Adipose tissue (tissue), 3 donors: ENCODE results near the gene LRRC46. TPM values are rescaled to one million over a fixed set of nuclear protein-coding genes. Genes with fewer than 3 reads are reported as not detected.

Experiments used
- H3K27ac ChIP-seq: one replicate; pipeline ENCODE4 v1.5.1; 2013; ENCODE audit warnings: low read depth, low read length
- WGBS, 3 donors: extraction: QIAGEN DNeasy Blood & Tissue Kit; methylation state at CpG; one replicate each; pipeline ENCODE4 v1.1.7; 2013; 5-methylcytosine and 5-hydroxymethylcytosine counted together
- polyA plus RNA-seq, 3 donors: library from polyadenylated mRNA; stranded (reverse); fragments of 200-250 nt; gene quantifications; one replicate each; pipeline ENCODE4 v1.2.3, GENCODE V29; 2013
- donor health status: healthy with polysubstance abuse.
- donor health status: Bipolar disorder and iron deficiency.
- donor health status: healthy.

The LRRC46 gene, protein sequence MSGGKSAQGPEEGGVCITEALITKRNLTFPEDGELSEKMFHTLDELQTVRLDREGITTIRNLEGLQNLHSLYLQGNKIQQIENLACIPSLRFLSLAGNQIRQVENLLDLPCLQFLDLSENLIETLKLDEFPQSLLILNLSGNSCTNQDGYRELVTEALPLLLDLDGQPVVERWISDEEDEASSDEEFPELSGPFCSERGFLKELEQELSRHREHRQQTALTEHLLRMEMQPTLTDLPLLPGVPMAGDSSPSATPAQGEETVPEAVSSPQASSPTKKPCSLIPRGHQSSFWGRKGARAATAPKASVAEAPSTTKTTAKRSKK
- polyA plus RNA-seq = under 1 TPM; 0.39 to 0.90 (median 0.49) TPM

DNA sequence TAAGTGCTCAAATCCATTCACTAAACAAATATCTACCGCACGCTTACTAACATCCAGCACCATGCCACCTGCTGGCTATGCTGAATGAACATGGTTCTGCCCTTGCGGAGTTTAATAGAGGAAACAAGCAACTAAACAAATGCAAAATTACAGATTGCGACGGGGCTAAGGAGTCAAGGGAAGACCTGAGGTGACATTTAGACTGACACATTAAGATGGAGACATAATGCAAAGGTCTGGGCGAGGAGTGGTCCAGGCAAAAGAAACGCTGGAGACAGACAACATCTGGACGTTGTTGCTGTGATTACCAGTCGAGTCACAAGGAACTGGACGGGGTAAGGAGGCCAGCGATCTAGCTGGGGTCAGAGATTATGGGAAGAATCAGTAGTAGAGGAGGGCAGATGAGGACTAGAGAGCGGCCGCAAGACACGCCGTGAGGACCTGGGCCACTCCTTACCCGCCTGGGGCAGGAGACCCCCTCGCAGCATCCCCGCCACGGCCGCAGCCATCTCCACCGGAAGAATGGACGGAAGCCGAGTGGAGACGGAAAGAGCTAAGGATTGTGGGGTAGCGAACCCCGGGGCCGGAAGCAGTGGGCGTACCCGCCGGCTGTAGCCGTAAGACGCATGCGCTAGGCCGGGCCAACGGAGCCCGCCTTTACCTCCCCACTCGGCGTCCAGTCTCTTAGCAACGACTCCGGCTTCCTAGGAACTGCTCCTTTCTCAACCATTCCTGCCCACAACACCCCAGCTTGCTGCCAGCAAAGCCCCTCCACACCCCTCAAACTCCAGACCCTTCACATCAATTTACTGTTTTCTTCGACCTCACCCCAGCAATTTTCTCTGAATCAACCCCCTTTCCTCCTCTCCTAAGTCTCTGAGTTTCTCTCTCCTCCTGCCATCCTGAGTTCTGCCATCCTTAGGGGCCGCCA is at the start of gene LRRC46, which contains the start of gene MRPL10:
Gene LRRC46 (plus strand): TSS at position 668 of the 931 bp plus-strand sequence. CDS start 320 bp downstream, outside the sequence.
Gene MRPL10 (minus strand): TSS at position 539 of the 931 bp plus-strand sequence. CDS start 30 bp downstream, at position 509.
- WGBS, 3 donors = 0% methylated on average over 40 to 42 of the region's 42 CpGs
- no peak within 1 kb of the TSS for H3K27ac ChIP-seq

- 25 to 43% (median 41%) methylated on average over 5 of the region's 5 CpGs for WGBS, 3 donors
- no peak overlapping the region for H3K27ac ChIP-seq
These were observed 45.8 kb upstream of the LRRC46 start for GRCh38 chr17:47785538-47786123.

- 1 to 3% (median 2%) methylated on average over 53 to 70 of the region's 70 CpGs for WGBS, 3 donors
- H3K27ac ChIP-seq = no peak overlapping the region
These were observed 41.6 kb upstream of the LRRC46 start for GRCh38 chr17:47789611-47790561.

DNA sequence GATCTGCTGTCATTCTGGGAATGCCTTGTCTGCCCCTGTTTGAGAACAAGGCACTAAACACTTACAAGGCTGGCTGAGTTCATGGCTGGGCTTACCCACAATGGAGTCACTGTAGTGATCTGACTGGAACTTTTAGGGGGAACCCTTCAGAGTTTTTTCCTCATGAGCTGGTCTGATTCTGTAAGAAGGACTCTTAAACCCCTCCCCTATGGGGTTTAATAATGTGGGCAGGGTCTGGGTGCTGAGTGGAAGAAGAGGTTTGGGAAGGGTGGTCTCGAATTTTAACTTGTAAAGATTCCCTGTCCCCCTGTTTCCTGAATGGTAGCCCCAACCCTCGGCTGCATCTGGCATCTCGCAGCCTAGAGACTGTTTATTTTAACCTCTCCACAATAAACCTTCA is 40.4 kb upstream of the LRRC46 start:
- WGBS, 3 donors = 29 to 40% (median 38%) methylated on average over 3 of the region's 3 CpGs
- no peak overlapping the region for H3K27ac ChIP-seq

DNA sequence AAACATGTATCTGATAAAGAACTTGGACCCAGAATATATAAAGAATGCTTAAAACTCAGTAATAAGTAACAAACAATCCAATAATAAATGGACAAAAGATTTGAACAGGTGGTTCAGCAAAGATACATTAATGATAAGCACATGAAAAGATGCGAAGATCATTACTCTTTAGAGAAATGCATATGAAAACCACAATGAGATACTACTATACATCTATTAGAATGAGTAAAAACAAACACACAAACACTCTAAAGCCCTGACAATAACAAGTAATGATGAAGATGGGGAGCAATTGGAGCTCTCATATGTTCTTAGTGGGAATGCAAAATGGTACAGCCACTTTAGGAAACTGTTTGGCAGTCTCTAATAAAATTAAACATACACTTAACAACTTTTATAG is 39.0 kb upstream of the LRRC46 start:
- no peak overlapping the region for H3K27ac ChIP-seq
- 65 to 86% (median 78%) methylated on average over 1 of the region's 1 CpG for WGBS, 3 donors

GRCh38 chr17:47792979-47793378 is 38.5 kb upstream of the LRRC46 start:
- 62 to 73% (median 68%) methylated on average over 6 of the region's 6 CpGs for WGBS, 3 donors
- no peak overlapping the region for H3K27ac ChIP-seq

DNA sequence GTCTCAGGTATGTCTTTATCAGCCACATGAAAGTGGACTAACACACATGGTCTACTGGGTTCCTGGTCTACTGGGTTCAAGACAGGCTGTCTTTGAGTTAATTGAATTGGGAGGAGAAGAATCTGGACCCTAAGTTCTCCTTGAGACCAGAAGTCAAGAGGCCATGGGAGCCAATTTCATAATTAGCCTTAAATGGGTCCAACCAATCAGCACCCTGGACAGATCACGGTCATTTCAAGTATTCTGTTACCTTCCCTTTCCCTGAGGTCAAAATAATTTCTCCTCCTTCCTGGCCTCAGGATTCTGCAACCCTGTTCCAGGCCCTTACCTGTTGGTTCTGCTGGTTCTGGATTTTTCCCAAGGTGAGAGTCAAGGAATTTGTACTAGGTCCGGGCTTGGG is 33.7 kb upstream of the LRRC46 start:
- no peak overlapping the region for H3K27ac ChIP-seq
- WGBS, 3 donors = 50 to 62% (median 60%) methylated on average over 2 of the region's 2 CpGs

GRCh38 chr17:47800686-47801085 is 30.8 kb upstream of the LRRC46 start:
- no peak overlapping the region for H3K27ac ChIP-seq
- WGBS, 3 donors = 80 to 86% (median 85%) methylated on average over 12 of the region's 12 CpGs

DNA sequence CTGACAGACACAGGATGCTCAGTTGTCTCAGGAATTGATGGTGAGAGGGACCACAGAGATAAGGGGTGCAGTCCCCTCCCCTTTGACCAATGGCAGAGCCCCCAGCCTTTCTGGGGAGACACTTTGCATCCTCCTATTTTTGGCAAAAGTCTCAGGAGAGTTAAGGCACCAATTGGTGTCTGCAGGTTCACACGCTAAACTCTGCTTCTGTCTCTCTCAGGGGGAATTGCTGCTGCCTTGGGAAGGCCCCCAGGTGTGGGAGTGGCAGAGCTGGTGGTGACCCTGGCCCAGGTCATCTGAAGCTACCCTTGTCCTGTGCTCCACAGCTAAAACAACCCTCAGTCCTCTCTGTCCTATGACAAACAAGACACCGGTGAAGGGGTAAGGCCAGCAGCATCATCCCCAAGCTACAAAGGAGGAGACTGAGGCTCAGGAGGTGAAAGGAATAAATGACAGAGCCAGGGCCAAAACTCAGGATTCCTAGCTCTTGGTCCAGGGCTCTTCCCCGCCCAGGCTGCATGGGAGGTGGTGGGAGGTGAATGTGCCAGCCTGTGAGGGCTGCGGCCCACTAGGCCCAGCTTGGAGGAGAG is 30.2 kb upstream of the LRRC46 start:
- H3K27ac ChIP-seq = no peak overlapping the region
- WGBS, 3 donors = 86 to 92% (median 88%) methylated on average over 4 of the region's 4 CpGs

DNA sequence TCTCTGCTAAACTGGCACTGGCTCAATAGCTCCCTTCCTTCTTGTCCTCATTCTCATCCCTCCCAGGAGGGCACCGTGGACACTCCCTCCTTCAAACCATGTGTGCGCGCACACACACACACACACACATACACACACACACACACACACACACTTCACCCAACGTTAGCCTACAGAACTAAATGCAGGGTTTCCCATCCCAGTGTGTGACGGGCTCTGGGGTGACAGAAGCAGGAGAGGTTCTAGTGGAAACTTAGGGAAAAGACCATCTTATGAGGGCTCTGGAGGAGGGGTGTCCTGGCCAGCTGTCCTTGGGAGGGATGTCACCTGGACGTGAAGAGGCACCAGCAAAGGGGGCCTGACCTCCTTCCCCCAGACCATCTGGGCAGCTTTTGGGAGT is 29.6 kb upstream of the LRRC46 start:
- H3K27ac ChIP-seq = no peak overlapping the region
- WGBS, 3 donors = 45 to 62% (median 48%) methylated on average over 6 of the region's 6 CpGs

GRCh38 chr17:47802341-47803022 is 29.0 kb upstream of the LRRC46 start:
- WGBS, 3 donors = 29 to 37% (median 34%) methylated on average over 9 of the region's 9 CpGs
- H3K27ac ChIP-seq = no peak overlapping the region

DNA sequence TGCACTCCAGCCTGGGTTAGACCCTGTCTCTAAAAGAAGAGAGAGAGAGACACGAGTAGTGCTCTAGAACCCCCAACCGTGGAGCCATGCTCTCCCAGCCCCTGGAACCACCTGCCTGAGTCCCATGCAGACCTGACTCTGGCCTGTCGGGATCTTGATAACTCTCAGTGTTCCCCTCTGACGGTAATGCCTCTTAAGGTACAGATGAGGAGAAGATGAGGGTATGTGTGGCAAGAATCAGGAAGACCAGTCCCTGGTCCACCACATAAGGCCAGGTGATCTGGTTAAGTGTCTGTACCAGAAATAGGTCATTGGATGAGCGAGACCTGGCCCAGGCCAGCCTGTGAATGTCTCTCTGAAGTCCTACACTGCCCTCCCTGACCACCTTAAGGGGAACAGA is 28.3 kb upstream of the LRRC46 start:
- 53 to 71% (median 62%) methylated on average over 5 of the region's 5 CpGs for WGBS, 3 donors
- H3K27ac ChIP-seq = no peak overlapping the region

DNA sequence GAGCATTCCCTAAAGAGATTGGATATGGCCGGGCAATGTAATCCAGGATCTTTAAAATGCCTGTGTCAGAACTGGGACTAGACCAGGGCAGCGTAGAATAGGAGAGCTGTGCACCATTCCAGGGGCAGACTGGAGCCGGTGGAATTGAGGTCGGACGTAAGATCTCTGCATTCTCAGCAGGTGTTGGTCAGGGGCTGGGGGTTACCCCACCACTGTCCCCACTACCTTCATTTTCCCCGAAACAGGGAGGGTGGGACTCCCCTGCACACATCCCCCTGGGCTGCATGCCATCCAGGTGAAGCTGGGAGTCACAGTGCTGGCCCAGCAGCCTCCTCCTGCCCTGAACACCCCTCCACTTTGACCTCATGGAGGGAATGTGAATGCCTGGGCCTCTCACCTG is 27.7 kb upstream of the LRRC46 start:
- H3K27ac ChIP-seq = no peak overlapping the region
- 74 to 83% (median 75%) methylated on average over 6 of the region's 6 CpGs for WGBS, 3 donors

DNA sequence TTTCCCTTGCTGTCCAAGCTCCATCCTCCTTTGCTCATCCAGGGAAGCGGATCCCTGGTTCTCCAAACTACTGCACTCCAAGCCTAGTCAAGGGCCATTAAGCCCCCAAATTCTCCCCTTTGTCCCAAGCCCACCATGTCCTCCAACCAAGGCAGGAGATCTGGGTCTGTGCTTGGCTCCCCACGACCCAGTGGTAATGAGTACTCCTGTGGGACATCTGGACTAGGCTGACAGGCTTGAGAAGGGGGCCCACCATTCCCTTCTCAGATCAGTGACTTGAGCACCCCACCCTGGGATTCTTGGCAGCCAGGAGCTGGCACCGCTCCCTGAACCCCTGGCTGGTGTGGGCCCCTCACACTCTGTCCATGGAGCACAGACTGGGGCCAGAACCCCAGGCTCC is 27.0 kb upstream of the LRRC46 start:
- WGBS, 3 donors = 57 to 69% (median 61%) methylated on average over 3 of the region's 3 CpGs
- no peak overlapping the region for H3K27ac ChIP-seq

- no peak overlapping the region for H3K27ac ChIP-seq
- WGBS, 3 donors = 86 to 91% (median 90%) methylated on average over 16 of the region's 16 CpGs
These were observed 25.2 kb upstream of the LRRC46 start for GRCh38 chr17:47806026-47806912.

GRCh38 chr17:47806913-47807255 is 24.6 kb upstream of the LRRC46 start:
- no peak overlapping the region for H3K27ac ChIP-seq
- 86 to 94% (median 91%) methylated on average over 9 of the region's 9 CpGs for WGBS, 3 donors
